Kidney capillary endothelial cell (primary cell): ENCODE data around the gene LUC7L3.

ENCODE experiments used
- DNase-seq: peaks from one replicate; pipeline ENCODE4 v3.0.0-alpha.2; 2018; ENCODE audit warnings: low spot score

LUC7L3 gene

GRCh38 chr17:50754521-50754920 lies 35.1 kb downstream of the LUC7L3 start:
- no peak for DNase-seq

- DNase-seq = no peak
Observed at GRCh38 chr17:50758524-50758923, 39.1 kb downstream of the LUC7L3 start.

DNA sequence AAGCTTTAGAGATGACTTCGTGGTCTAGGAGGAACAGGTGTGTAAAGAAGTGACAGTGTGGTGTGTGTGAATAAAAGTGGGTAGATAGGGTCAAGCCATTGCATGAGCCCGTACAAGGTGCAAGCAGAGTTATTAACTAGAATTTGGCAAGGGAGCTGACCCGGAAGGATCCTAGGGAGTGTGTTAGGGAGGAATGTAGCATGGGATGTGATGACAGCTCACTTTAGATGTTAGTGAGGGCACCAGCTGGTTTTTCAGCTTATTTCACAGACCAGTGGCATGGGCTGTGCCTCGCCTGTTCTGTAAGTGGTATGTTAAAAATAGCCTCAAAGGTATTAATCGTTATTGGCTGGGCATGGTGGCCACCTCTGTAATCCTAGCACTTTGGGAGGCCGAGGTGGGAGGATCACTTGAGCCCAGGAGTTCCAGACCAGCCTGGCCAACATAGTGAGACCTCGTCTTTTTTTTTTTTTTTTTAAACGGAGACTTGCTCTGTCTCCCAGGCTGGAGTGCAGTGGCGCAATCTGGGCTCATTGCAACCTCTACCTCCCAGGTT lies 39.7 kb downstream of the LUC7L3 start:
- no peak for DNase-seq

- no peak for DNase-seq
Observed at GRCh38 chr17:50762177-50762576, 42.8 kb downstream of the LUC7L3 start.

- no peak for DNase-seq
Observed at GRCh38 chr17:50763716-50764475, 44.5 kb downstream of the LUC7L3 start.

DNA sequence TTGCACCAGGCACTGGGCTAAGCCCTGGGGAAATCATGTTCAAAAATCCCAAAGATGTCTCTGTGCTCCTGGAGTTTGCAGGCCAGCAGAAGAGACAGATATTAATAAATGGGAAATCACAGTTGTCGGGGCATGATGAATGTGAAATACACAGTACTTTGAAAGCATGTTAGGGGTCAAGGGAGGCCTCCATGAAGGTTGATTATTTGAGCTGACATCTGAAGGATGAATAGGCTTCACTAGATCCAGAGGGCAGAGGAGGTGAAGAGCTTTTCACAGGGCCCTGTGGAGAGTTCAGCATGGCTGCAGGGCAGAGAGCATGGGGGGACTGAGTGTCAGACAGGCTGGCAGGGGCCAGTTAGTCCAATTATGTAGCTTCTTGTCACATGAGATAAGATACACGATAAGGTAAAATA lies 45.3 kb downstream of the LUC7L3 start:
- no peak for DNase-seq

- no peak for DNase-seq
Observed at GRCh38 chr17:50765454-50766221, 46.2 kb downstream of the LUC7L3 start.

- no peak for DNase-seq
Observed at GRCh38 chr17:50766222-50767023, 47.0 kb downstream of the LUC7L3 start.

GRCh38 chr17:50767030-50767429 lies 47.6 kb downstream of the LUC7L3 start:
- no peak for DNase-seq

DNA sequence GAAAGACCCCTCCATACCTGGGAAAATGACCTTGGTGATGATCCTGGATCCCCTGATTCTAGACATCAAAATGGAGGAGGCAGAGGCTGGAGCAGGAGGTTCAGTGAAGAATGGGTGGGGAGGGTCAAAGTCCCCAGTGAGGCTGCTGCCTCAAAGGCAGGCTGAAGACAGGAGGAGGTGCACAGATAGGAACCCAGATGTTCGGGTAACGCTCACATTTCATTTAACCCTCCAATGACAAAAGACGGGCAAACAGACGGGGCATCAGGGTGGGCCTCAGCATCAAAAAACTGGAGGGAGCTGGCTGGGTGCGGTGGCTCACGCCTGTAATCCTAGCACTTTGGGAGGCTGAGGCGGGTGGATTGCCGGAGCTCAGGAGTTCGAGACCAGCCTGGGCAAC lies 48.0 kb downstream of the LUC7L3 start, which contains the start of gene ANKRD40CL:
TSS of gene ANKRD40CL (minus strand) at position 73 of the 400 bp plus-strand sequence. CDS start 605 bp downstream, outside the sequence.
- DNase-seq = no peak

DNA sequence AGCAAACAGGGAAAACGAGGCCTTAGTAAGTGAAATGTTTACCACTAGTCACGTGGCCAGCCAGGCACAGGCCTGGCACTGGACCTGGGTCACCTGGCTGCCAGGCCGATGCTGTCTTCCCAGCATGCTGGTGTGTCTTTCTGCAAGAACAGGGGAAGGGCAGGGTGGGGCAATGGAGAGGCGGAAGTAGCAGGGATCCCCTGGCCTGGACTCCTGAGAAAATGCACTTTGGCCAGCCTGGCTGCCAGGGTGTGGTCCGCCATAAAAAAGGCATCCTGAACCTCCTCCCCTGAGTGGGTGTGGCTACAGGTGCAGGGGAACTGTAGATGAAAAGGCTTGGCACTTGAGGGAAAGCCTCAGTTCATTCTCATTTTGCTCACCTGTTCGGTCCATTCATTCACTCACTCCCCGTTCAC lies 49.0 kb downstream of the LUC7L3 start:
- no peak for DNase-seq

DNA sequence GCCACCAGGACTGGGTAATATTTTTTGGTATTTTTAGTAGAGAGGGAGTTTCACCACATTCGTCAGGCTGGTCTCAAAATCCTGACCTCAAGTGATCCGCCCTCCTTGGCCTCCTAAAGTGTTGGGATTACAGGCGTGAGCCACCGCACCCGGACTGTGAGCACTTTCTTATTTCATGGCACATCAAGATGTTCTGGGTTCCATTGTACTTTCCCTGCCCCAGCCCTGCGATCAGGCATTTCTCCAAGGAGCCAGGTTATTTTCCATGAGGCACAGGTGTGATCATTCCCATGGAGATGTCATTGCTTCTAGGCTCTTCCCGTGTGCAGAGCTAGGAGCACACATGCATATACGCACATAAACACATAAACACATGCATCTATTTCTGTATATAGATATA lies 50.5 kb downstream of the LUC7L3 start:
- DNase-seq = no peak

DNA sequence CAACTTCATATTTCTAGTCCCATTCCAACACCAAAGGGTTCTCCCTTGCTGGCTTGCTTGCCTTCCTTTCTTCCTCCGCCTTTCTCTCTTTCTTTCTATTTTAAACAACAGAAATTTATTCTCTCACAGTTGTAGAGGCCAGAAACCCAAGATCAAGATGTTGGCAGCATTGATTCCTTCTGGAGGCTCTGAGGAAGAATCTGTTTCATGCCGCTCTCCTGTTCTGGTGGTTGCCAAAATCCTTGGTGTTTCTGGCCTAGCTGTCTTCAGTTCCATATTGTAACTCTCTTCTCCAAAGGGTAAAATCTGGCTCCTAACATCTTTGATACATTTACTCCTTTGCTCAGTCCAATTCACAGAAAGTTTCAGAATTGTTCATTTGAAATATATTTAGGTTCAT lies 50.9 kb downstream of the LUC7L3 start:
- DNase-seq = no peak

DNA sequence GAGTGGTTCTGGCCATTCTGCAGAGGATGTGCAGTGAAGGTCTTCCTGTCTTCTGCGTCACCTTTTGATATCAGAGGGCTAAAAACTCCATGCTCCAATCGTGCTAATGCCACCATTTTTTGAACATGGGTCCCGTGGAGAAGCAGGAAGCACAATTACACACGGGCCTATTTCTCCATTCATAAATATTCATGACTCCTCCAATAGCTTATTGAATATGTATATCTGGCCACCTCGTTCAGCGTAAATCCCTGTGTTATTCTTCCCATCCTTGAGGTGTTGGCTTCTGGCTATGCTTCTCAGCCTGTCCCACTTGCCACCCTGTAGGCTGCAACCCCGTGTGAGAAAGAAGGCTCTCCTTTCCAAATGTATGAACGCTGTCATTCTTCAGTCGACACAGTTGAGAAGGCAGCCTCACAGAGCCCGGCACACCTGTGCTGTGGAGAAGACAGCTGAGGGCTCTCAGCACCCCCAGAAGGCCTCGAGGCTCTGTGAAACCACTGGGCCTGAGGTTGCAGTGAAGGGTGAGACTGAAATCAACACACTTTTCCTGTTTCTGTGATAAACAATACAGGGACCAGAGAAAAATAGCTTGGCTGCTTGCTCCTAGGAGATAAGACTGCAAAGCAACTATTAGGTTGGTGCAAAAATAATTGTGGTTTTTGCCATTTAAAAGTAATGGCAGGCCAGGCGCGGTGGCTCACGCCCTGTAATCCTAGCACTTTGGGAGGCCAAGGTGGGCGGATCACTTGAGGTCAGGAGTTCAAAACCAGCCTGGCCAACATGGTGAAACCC lies 52.8 kb downstream of the LUC7L3 start:
- DNase-seq = no peak

DNA sequence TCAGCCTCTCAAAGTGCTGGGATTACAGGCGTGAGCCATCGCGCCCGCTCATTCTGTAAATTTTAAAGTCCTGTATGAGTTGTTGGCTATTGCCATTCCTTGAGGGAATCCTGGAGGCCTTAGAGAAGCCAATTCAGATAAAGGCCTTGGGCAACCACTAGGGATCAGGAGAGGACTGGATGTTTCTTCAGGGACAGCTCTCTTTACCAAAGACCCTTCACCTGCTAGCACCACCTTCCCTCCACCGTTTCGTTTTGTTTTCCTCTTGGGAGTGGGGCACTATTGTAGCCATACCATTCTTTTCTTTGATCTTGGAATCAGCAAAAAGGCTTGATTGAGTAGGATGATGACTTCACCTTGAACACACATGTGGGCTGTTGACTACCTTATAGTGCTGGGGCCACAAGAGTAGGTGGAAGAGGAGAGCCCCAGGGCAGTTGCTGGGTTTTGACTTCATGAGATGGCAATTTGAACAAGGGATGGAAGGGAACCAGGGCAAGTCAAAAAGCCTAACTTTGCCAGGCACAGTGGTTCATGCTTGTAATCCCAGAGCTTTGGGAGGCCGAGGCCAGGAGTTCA lies 54.9 kb downstream of the LUC7L3 start:
- DNase-seq = no peak

DNA sequence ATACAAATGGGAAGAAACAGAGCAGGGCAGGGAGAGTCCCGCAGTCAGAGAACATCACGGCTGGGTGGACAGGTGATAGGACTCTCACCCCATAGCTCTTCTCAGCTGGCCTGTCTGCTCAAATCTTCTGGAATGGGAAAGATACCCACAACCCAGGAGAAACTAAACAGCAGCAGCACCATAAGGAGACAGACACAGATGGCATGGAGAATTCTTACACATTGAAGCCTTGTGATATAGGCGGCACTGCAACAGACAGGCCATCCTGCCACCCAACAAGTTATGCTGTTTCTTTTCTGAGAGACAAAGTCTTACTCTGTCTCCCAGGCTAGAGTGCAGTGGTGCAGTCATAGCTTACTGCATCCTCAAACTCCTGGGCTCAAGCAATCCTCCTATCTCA lies 56.5 kb downstream of the LUC7L3 start:
- no peak for DNase-seq

DNA sequence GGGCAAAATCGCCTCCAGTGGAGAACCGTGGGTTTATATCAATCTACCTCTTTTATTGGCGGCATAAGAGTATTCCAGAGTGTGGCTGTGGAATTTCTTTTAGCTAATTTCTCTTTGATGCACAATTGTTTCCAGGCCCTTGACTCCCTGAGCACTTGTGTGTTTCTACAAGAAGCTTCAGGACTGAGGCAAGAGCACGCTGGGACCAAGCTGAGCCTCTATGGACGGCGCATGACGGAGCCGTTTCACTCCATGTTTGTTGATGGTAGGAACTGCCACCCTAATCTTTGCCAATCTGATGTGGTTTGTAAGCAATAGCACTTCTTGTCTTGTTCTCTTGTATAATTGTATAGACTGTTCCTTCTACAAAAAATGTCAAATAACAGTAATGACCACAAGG lies 59.1 kb downstream of the LUC7L3 start:
- no peak for DNase-seq

DNA sequence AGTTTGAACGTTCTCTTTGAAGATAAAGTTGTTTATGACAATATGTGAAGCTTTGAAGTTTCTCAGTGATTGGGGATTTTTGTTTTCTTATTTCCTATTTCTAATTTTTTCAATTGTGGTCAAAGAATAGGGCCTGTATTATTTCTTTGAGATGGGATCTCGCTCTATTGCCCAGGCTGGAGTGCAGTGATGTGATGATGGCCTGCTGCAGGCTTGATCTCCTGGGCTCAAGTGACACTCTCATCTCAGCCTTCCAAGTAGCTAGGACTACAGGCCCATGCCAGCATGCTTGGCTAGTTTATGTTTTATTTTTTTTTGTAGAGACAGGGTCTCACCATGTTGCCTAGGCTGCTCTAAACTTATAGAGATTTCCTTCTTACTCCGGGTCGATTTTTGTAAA lies 59.6 kb downstream of the LUC7L3 start:
- DNase-seq = no peak

- DNase-seq = no peak
Observed at GRCh38 chr17:50779747-50780353, 60.4 kb downstream of the LUC7L3 start.

- no peak for DNase-seq
Observed at GRCh38 chr17:50781167-50781566, 61.8 kb downstream of the LUC7L3 start.
